GM06990 (cell line): ENCODE results near the gene GUCD1.
A peak's percentile ranks its signal among the peaks of the same experiment; 100 is the strongest.

ENCODE experiments used
- DNase-seq: peaks from one replicate; pipeline ENCODE4 v3.0.0-alpha.2; 2011; ENCODE audit not compliant: insufficient read length; ENCODE audit errors: extremely low read depth
- H3K27me3 ChIP-seq: replicated peaks from 2 replicates; pipeline ENCODE4 v1.6.0; 2011; ENCODE audit warnings: low read length; ENCODE audit not compliant: control insufficient read depth, insufficient read depth
- H3K36me3 ChIP-seq: 2 replicates; pipeline ENCODE4 v1.5.1; 2011; ENCODE audit warnings: low read length; ENCODE audit not compliant: control insufficient read depth, insufficient read depth
- H3K4me3 ChIP-seq: replicated peaks from 2 replicates; pipeline ENCODE4 v1.5.1; 2011; ENCODE audit warnings: low read depth, mild to moderate bottlenecking, control low read depth, low read length
- TF ChIP-seq, protein P1 (sequence below): IDR thresholded peaks from 2 replicates; pipeline ENCODE4 v1.5.1; 2011; ENCODE audit warnings: low read length, control low read depth, mild to moderate bottlenecking, inconsistent platforms; ENCODE audit not compliant: insufficient read depth, poor library complexity, severe bottlenecking

Gene GUCD1

DNA sequence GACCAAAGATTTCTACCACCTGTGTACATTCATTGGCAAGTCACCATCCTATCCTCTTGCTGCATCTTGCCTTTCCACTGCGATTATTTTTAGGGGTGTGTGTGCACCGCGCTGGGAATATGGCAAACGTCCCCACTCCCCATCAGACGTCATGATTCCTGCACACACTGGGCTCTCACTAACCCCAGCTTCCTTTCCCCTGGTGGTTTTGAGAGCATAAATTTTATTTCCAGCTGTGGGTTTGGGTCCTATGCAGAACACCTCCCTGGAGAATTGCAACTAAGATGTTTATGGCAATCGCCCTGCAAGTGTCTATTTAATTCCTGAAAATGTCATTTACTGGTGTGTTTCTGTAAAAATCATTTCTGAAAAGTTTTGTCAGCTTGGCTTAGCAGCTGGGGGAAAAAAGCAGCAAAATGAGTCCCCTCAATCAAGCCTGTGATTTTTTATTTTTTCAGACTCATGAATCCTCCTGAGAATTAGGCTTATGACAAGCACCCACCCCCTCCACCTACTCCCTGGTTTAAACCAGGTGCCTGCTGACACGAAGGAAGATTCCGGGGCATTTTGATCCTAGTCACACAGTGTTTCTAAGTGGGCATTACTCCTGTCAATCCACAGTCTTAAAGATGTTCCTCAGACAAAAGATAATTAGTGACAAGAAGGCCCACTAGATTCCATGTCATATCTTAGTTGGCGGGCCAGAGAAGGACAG lies 36.0 kb downstream of the GUCD1 start:
- TF ChIP-seq, protein P1, sequence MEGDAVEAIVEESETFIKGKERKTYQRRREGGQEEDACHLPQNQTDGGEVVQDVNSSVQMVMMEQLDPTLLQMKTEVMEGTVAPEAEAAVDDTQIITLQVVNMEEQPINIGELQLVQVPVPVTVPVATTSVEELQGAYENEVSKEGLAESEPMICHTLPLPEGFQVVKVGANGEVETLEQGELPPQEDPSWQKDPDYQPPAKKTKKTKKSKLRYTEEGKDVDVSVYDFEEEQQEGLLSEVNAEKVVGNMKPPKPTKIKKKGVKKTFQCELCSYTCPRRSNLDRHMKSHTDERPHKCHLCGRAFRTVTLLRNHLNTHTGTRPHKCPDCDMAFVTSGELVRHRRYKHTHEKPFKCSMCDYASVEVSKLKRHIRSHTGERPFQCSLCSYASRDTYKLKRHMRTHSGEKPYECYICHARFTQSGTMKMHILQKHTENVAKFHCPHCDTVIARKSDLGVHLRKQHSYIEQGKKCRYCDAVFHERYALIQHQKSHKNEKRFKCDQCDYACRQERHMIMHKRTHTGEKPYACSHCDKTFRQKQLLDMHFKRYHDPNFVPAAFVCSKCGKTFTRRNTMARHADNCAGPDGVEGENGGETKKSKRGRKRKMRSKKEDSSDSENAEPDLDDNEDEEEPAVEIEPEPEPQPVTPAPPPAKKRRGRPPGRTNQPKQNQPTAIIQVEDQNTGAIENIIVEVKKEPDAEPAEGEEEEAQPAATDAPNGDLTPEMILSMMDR: no peak
- Histone ChIP-seq H3K36me3 (no peaks in the 10 kb centered on the region), H3K27me3 (no peaks in the 10 kb centered on the region), H3K4me3 (no peak overlapping the region)
- no peak for DNase-seq

DNA sequence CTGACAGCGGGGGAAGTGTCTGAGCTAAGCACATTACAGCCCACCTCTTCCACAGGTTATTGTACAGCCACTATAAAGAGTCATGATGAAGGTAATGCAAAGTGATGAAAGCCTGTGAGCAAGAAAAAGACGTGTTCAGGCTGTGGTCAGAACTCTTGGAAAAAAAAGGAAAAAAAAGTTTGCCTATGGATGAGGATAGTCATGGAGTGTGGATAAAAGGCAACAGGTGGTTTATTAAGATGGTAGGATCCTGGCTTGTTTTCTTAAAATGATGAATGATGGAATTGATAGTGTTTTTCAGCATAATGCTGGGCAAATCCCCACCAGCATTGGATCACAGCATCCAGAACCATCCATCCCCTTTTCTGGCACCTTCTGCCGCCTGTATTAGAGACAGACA lies 36.7 kb downstream of the GUCD1 start:
- DNase-seq: no peak
- Histone ChIP-seq H3K27me3 (no peaks in the 10 kb centered on the region), H3K36me3 (no peaks in the 10 kb centered on the region), H3K4me3 (no peak overlapping the region)
- TF ChIP-seq, protein P1: no peak

DNA sequence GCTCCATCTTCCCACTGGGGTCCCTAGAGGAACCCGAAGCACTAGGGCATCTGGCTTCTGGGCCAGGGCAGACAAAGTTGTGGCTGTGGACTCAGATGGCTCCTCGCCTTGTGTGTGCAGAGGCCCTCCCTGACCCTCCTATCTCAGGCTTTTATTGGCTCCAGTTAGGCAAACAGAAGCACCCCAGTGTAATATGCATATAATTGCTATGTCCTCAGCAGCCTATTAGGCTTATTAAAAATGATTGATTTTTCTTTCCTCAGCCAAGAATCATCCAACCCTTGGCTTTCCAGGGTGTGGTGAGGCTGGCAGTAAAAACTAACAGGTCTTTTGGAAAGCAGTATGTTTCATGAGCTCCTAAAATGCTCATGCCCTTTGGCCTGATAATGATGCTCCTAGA lies 37.5 kb downstream of the GUCD1 start:
- H3K36me3 ChIP-seq: no peaks in the 10 kb centered on the region
- no peak for DNase-seq
- H3K4me3 ChIP-seq: no peak overlapping the region
- no peaks in the 10 kb centered on the region for H3K27me3 ChIP-seq
- TF ChIP-seq, protein P1: no peak

DNA sequence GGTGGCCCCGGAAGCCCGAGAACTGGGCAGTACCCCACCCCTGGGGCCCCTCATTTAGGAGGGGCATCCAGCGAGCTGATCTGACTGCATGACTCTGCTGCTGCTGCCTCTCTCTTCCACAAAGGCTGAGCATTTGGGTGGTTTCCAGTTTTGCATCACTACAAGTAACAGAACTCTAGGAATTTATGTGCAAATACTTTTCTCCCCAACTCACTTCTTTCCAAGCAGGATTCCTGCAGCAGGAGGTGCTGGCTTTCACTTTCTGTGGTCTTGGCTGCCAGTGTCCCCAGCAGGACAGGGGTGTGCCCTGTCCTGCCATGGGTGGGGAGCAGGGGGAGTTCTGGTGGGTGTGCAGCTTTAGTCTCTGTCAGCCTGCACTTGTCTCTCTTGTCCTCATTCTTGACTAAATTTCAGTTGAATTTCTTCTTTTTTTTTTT lies 38.6 kb downstream of the GUCD1 start:
- DNase-seq: peak; percentile 57
- Histone ChIP-seq H3K4me3 (no peak overlapping the region), H3K36me3 (no peaks in the 10 kb centered on the region), H3K27me3 (no peaks in the 10 kb centered on the region)
- TF ChIP-seq, protein P1: no peak

- Histone ChIP-seq H3K36me3 (no peaks in the 10 kb centered on the region), H3K4me3 (no peak overlapping the region), H3K27me3 (no peaks in the 10 kb centered on the region)
- TF ChIP-seq, protein P1: no peak
- no peak for DNase-seq
These were observed 40.0 kb downstream of the GUCD1 start for GRCh38 chr22:24515027-24515338.
